Adrenal gland (tissue), 5 donors: ENCODE results near the gene RAI14.

Experiments
- POLR2A ChIP-seq, 2 donors: fragments of 450-650 bp; IDR thresholded peaks; one replicate each; pipeline ENCODE4 v1.6.1; 2017; ENCODE audit warnings: antibody characterized with exemption in 2 of 2, mild to moderate bottlenecking in 2 of 2, moderate library complexity in 1 of 2
- TF ChIP-seq, protein P1 (sequence below), 6 experiments: fragments of 450-650 bp in 4 of 6; fragments of 200-600 bp in 2 of 6; sonication (generic) in 1 of 6; IDR thresholded peaks; 1 replicate in 5 of 6; 2 replicates in 1 of 6; pipeline versions ENCODE4 v1.5.1 to v1.8.0; 2016 to 2021; ENCODE audit warnings: antibody characterized with exemption in 6 of 6, mild to moderate bottlenecking in 2 of 6, moderate library complexity in 1 of 6
- donor health status: DM: no; HTN: no; CAD: no.

DNA sequence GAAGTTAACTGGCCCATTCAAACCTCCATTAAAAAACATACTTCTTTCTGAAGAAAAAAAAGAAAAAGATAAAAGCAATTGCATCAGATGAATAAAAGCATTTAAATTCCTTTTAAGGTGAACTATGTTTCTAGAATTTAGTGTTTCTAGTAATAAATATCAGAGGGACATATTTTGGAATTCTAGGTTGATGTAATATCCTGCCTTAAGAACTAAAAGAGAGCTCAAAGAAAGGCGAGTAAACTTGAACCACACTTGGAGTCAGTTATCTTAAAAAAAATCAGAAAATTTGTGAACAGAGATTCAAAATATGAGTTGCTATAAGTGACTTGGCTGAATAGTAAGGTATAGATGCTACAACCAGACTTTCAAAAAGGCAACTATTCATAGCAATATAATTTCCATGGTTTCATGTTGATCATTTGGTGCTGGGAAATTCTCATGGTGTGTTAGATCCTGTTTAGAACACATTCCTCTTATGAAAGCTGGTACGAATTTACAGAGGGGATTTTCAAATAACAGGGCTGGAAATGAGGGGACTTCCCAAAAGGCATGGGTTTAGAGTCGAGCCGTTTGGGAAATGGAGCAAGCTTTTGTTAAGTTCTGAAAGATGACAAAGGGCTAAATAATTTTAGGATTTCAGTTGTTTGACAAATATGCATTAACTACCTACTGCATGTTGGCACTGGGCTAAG lies 37.6 kb upstream of the RAI14 start:
- TF ChIP-seq POLR2A (IDR thresholded peaks at IDR 0.05): no peak
- TF ChIP-seq, protein P1, sequence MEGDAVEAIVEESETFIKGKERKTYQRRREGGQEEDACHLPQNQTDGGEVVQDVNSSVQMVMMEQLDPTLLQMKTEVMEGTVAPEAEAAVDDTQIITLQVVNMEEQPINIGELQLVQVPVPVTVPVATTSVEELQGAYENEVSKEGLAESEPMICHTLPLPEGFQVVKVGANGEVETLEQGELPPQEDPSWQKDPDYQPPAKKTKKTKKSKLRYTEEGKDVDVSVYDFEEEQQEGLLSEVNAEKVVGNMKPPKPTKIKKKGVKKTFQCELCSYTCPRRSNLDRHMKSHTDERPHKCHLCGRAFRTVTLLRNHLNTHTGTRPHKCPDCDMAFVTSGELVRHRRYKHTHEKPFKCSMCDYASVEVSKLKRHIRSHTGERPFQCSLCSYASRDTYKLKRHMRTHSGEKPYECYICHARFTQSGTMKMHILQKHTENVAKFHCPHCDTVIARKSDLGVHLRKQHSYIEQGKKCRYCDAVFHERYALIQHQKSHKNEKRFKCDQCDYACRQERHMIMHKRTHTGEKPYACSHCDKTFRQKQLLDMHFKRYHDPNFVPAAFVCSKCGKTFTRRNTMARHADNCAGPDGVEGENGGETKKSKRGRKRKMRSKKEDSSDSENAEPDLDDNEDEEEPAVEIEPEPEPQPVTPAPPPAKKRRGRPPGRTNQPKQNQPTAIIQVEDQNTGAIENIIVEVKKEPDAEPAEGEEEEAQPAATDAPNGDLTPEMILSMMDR (IDR thresholded peaks at IDR 0.05): no peak
